Measurements from ENCODE around the gene PLEKHG2.

DNA sequence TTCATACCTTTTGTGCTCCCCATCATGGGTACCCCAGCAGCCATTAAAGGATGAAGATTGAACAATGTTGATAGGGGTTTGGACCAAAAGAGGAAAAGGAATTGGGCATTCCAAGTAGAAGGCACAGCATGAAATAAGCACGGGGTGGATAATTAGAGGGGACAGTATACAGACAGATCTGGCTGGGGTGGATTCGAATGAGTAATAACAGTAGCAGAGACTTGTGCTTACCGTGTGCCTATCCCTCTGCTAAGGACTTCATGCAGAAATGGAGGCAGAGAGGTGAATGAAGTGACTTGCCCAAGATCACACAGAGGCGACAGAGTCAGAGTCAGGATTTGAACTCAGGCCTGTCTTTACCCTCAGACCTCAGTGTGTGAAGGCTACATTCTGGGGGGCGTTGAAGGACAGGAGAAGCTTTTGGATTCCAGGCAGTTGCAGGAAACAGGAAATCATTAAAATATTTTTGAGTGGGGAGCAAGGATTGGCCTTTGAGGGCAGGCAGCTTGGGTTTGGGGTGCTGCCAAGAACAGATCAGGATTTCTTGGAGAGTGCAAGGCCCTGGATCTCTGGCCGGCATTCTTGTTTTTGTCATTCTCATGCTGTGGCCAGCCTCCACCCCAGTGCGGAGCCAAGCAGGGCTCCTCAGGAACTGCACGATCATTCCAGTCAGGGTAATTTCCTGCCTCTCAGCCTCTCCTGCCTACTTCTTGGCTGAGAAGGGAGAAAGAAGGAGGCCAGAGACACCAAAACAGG, 40.2 kb upstream of the PLEKHG2 start:
- TF ChIP-seq USF1 (IDR thresholded peaks at IDR 0.05) = no peak
- TF ChIP-seq EP300 (IDR thresholded peaks at IDR 0.05; ENCODE audit: borderline replicate concordance) = no peak
- TF ChIP-seq TAF1 (IDR thresholded peaks at IDR 0.05; ENCODE audit: low read depth) = no peak
- TF ChIP-seq, protein P1, sequence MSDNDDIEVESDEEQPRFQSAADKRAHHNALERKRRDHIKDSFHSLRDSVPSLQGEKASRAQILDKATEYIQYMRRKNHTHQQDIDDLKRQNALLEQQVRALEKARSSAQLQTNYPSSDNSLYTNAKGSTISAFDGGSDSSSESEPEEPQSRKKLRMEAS (IDR thresholded peaks at IDR 0.05) = no peak
- TF ChIP-seq RAD21 (IDR thresholded peaks at IDR 0.05; ENCODE audit: low read depth) = no peak
- no peak for TF ChIP-seq FOXM1 (IDR thresholded peaks at IDR 0.05; ENCODE audit: borderline replicate concordance, low read depth)
- TF ChIP-seq CEBPB (IDR thresholded peaks at IDR 0.05) = no peak
- TF ChIP-seq TEAD4 (IDR thresholded peaks at IDR 0.05) = no peak
- no peak for TF ChIP-seq ZBTB7A (IDR thresholded peaks at IDR 0.05; ENCODE audit: low read depth)
- no peak for TF ChIP-seq YY1 (IDR thresholded peaks at IDR 0.05; ENCODE audit: low read depth)
- TF ChIP-seq, protein P2, sequence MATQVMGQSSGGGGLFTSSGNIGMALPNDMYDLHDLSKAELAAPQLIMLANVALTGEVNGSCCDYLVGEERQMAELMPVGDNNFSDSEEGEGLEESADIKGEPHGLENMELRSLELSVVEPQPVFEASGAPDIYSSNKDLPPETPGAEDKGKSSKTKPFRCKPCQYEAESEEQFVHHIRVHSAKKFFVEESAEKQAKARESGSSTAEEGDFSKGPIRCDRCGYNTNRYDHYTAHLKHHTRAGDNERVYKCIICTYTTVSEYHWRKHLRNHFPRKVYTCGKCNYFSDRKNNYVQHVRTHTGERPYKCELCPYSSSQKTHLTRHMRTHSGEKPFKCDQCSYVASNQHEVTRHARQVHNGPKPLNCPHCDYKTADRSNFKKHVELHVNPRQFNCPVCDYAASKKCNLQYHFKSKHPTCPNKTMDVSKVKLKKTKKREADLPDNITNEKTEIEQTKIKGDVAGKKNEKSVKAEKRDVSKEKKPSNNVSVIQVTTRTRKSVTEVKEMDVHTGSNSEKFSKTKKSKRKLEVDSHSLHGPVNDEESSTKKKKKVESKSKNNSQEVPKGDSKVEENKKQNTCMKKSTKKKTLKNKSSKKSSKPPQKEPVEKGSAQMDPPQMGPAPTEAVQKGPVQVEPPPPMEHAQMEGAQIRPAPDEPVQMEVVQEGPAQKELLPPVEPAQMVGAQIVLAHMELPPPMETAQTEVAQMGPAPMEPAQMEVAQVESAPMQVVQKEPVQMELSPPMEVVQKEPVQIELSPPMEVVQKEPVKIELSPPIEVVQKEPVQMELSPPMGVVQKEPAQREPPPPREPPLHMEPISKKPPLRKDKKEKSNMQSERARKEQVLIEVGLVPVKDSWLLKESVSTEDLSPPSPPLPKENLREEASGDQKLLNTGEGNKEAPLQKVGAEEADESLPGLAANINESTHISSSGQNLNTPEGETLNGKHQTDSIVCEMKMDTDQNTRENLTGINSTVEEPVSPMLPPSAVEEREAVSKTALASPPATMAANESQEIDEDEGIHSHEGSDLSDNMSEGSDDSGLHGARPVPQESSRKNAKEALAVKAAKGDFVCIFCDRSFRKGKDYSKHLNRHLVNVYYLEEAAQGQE (IDR thresholded peaks at IDR 0.05; ENCODE audit: low read depth) = no peak
- no peak for TF ChIP-seq NFIC (IDR thresholded peaks at IDR 0.05)
- TF ChIP-seq EGR1 (IDR thresholded peaks at IDR 0.05) = no peak
